GM10847 (cell line): Measurements from ENCODE around the gene RADIL.

Source experiments
- POLR2A ChIP-seq: IDR thresholded peaks from 2 replicates; pipeline ENCODE4 v1.6.1; 2011; ENCODE audit not compliant: insufficient read length; ENCODE audit errors: extremely low read depth

The RADIL gene

GRCh38 chr7:4788627-4789189 lies 94.8 kb downstream of the RADIL start:
- no peak for TF ChIP-seq POLR2A

GRCh38 chr7:4787947-4788626 lies 95.4 kb downstream of the RADIL start:
- no peak for TF ChIP-seq POLR2A

DNA sequence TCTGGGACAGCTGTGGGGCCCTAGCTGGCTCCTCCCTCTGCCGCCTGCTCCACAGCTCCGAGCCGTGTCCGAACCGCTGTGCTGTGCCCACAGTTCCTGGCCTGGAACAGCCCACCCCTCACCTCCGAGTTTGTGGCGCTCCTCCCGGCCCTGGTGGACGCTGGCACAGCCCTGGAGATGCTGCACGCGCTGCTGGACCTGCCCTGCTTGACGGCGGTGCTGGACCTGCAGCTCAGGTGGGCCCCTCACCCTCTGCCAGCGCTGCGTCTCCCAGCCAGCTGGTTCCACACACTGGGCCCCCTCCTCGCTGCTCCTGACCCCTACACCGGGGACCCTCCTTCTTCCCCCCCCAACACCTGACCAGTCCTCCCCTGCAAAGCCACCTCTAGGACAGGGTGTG lies 96.0 kb downstream of the RADIL start:
- no peak for TF ChIP-seq POLR2A

- TF ChIP-seq POLR2A = no peak
Observed at GRCh38 chr7:4786015-4786414, 97.5 kb downstream of the RADIL start.

- no peak for TF ChIP-seq POLR2A
Observed at GRCh38 chr7:4785371-4785770, 98.1 kb downstream of the RADIL start.

- TF ChIP-seq POLR2A = no peak
Observed at GRCh38 chr7:4784799-4785198, 98.7 kb downstream of the RADIL start.

DNA sequence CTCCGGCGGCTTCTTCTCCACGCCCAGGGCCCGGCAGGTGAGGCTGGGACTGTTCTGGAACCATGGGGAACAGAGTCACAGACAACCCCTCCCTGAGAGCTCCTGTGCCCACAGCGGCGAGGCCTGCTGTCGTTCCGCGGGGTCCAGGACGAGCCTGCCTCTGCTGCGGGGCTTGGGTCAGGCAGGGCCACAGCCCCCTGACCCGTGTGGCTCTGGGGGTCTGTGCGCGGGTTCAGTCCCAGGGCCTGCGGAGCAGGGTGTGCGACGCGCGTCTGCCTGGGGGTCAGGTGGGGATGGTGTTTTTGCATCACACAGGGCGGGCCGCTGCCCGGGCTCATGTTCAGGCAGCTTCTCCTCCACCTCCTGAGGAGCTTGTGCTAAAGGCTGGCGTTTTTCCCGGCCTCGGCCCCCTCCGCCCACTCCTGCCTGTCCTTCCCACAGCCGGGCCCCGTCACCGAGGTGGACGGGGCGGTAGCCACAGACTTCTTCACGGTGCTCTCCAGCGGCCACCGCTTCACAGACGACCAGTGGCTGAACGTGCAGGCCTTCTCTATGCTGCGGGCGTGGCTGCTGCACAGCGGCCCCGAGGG lies 99.7 kb downstream of the RADIL start:
- no peak for TF ChIP-seq POLR2A

- TF ChIP-seq POLR2A = no peak
Observed at GRCh38 chr7:4783292-4783652, 100.2 kb downstream of the RADIL start.

DNA sequence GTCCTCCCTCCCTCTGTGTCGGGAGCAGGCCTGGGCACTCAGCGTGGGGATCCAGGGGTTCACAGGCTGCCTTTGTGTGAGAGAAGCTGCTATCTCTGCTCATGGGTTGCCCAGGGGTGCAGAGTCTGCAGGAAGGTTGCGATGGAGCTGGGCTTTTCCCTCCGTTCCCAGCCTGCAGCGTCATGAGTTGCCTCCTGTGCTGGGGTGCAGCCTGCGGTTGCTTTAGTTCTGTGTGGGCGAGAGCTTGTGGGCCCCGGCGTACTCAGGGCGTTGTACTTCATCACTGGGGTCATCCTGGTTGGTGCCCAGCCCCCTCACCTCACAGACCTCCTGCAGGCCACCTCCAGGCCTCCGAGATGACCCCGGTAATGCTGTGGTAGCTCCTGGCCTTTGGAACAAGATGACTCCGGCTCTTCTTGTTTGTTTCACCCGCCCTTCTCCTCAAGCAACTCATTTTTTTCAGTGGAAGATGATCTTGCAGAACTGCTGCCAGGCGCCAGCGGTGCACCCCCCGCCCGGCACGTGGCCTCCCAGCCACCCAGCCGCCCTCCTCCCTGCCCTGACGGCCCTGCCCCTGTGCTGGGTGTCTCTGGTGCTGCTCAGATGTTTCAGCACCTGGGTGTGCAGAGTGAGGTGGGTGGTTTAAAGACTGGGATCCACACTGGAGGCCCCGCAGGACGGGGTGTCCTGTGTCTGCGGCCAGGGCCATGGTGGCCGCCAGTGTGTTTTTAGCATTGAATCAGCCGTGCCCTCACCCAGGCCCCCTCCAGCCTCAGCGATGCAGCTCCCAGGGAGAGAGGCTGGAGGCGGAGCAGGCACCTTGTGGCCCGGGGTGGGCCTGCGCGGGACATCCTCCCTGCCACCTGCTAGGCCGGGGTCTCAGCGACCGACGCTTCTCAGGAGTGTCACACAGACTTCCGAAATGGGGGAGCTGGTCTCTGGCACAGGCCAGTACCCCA lies 100.9 kb downstream of the RADIL start:
- TF ChIP-seq POLR2A = no peak

- no peak for TF ChIP-seq POLR2A
Observed at GRCh38 chr7:4781366-4782069, 102.0 kb downstream of the RADIL start.

- TF ChIP-seq POLR2A = no peak
Observed at GRCh38 chr7:4779118-4779517, 104.4 kb downstream of the RADIL start.

- no peak for TF ChIP-seq POLR2A
Observed at GRCh38 chr7:4775848-4776623, 107.5 kb downstream of the RADIL start.

GRCh38 chr7:4775250-4775847 lies 108.2 kb downstream of the RADIL start, which contains the start of gene AP5Z1:
Gene AP5Z1 (plus strand): TSS chr7:4775623. CDS start chr7:4775716, 93 bp downstream.
- peak; percentile 89 for TF ChIP-seq POLR2A
